HG03442 (cell line): ENCODE results near the gene KIR3DL1.
"Not testable (repeated sequence)": the region's sequence is repeated elsewhere in the genome, so short reads cannot be mapped to it uniquely, and the experiment has no call there.

Experiments
- ATAC-seq: cut with Tn5 transposase; IDR thresholded peaks from one replicate; pipeline ENCODE4 v1.9.1; 2021; ENCODE audit warnings: mild to moderate bottlenecking, moderate library complexity; ENCODE audit not compliant: unreplicated experiment

Gene KIR3DL1

GRCh38 chr19:54806516-54806838 is 9.8 kb upstream of the KIR3DL1 start:
- no peak for ATAC-seq

- not testable (repeated sequence) for ATAC-seq
Observed at GRCh38 chr19:54814571-54814970, 1.7 kb upstream of the KIR3DL1 start.

GRCh38 chr19:54817670-54818536 is 1.6 kb downstream of the KIR3DL1 start:
- no peak for ATAC-seq

GRCh38 chr19:54824416-54824815 is 8.1 kb downstream of the KIR3DL1 start:
- ATAC-seq, result not testable (repeated sequence)

GRCh38 chr19:54825326-54825725 is 9.1 kb downstream of the KIR3DL1 start:
- not testable (repeated sequence) for ATAC-seq

GRCh38 chr19:54828064-54828463 is 11.8 kb downstream of the KIR3DL1 start:
- ATAC-seq, result not testable (repeated sequence)

GRCh38 chr19:54832496-54832895 is 16.2 kb downstream of the KIR3DL1 start, which contains the start of gene KIR2DS4:
Gene KIR2DS4 (plus strand): TSS chr19:54832676.
- not testable (repeated sequence) for ATAC-seq

GRCh38 chr19:54835126-54835525 is 18.9 kb downstream of the KIR3DL1 start:
- not testable (repeated sequence) for ATAC-seq

- ATAC-seq, result not testable (repeated sequence)
Observed at GRCh38 chr19:54837522-54837921, 21.3 kb downstream of the KIR3DL1 start.

GRCh38 chr19:54843171-54843570 is 26.9 kb downstream of the KIR3DL1 start:
- ATAC-seq, result not testable (repeated sequence)

- not testable (repeated sequence) for ATAC-seq
Observed at GRCh38 chr19:54850061-54850640, 33.9 kb downstream of the KIR3DL1 start, which contains the start of gene KIR3DL2. Gene KIR3DL2 (plus strand): TSS chr19:54850443. CDS start chr19:54850476, 33 bp downstream.

GRCh38 chr19:54850930-54851329 is 34.7 kb downstream of the KIR3DL1 start:
- no peak for ATAC-seq

- no peak for ATAC-seq
Observed at GRCh38 chr19:54851353-54851752, 35.1 kb downstream of the KIR3DL1 start.

- ATAC-seq, result not testable (repeated sequence)
Observed at GRCh38 chr19:54855241-54855640, 39.0 kb downstream of the KIR3DL1 start.

GRCh38 chr19:54858476-54858875 is 42.2 kb downstream of the KIR3DL1 start:
- ATAC-seq, result not testable (repeated sequence)

GRCh38 chr19:54859421-54859820 is 43.2 kb downstream of the KIR3DL1 start:
- ATAC-seq, result not testable (repeated sequence)

- not testable (repeated sequence) for ATAC-seq
Observed at GRCh38 chr19:54863459-54863858, 47.2 kb downstream of the KIR3DL1 start.

GRCh38 chr19:54871696-54872095 is 55.4 kb downstream of the KIR3DL1 start:
- ATAC-seq, result no peak

- ATAC-seq, result no peak
Observed at GRCh38 chr19:54873990-54874389, 57.7 kb downstream of the KIR3DL1 start, which contains the start of gene FCAR. Gene FCAR (plus strand): TSS chr19:54874235. CDS start chr19:54874290, 55 bp downstream.

- ATAC-seq, result no peak
Observed at GRCh38 chr19:54875506-54875905, 59.2 kb downstream of the KIR3DL1 start.

- ATAC-seq, result no peak
Observed at GRCh38 chr19:54877471-54877870, 61.2 kb downstream of the KIR3DL1 start.
